Activated CD4-positive, alpha-beta T cell treated with anti-CD3 and anti-CD28 coated beads, Interleukin-2, amount 50 U/mL, for 4 hours (primary cell): ENCODE results near the gene TRAM2.

Experiments
- DNase-seq, 2 experiments: peaks; one replicate each; pipeline ENCODE4 v3.0.0-alpha.2; 2020

TRAM2 gene

GRCh38 chr6:52591832-52592231 lies 15.0 kb upstream of the TRAM2 start:
- no peak for DNase-seq

DNA sequence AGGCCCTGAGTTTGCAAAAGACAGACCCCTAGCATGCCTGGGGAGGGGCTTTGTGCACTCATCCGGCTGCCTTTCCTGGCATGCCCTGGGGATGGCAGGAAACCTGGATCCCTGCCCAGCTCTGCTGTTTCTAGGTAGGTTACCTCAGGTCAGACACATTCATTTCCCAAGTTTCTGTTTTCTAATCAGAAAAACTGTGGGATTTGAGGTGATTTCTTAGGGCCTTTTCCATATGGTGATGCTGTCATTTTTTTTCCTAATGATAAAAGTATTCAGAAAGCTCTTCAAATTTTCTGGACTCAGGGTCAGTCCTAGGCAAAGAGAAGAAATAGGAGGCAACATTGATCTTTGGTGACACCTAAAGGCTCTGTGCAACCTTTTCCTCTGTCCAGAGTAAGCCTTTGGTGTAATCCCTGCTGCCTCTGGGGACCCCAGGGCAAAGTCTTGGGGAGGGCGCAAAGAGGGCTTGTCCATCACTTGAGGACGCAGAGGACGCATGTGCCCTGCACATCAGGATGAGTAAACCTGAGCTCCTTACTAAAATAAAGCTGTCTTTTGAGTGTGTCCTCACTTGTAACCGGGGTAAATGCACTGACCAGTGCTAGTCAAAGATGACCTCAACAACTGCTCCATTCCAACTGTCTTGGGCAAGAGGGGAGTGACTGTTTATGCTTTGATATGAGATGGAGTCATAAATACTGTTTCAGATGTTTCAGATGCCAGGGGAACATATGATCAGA lies 13.5 kb upstream of the TRAM2 start:
- no peak for DNase-seq

- DNase-seq: no peak
Observed at GRCh38 chr6:52588710-52589091, 11.8 kb upstream of the TRAM2 start.

GRCh38 chr6:52588087-52588709 lies 11.3 kb upstream of the TRAM2 start:
- DNase-seq: no peak

DNA sequence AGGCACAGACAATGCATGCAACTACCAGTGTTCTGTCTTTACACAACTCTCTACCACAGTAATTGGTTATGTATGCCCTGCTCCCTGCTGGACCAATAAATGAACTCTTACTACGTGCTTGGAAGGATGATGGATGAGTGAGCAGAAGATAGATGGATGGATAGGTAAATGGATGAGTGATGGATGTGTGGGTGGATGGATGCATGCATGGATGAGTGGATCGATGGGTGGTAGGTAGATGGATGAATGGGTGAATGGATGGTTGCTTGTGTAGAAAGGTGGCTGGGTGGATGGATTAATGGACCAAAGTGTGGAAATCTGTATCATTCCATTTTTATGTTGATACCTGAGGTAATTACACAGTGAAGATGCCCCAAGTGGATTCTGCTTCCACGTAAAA lies 10.1 kb upstream of the TRAM2 start:
- DNase-seq: no peak

DNA sequence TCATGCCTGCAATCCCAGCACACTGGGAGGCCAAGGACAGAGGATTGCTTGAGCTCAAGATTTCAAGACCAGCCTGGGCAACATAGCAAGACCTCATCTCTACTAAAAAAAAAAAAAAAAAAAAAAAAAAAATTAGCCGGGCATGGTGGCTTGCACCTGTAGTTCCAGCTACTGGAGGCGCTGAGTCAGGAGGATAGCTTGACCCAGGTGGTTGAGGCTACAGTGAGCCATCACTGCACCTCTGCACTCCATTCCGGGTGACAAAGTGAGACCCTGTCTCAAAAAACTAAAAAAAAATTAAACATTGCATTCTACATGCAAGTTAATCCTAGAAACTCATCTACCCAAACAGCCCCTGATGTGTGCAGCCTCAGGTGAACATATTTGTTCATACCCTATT lies 7.3 kb upstream of the TRAM2 start:
- no peak for DNase-seq

DNA sequence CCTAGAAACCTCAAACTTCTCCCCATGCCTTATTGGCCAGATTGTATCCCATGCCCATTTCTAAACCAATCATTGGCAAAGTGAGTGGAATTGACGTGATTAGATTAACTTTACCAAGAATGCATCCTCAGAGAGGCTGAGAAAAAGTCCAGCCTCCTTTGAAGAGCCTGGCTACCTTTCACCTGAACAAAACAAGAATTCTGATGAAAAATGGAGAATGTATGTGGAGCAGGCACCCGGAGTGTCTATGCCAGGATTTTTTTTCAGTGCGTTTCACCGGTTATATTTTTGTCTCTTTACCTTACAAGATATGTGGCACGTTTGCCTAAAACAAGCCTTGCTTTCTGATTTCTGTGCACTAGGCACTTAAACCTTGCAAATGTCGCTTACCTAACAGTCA lies 6.1 kb upstream of the TRAM2 start:
- no peak for DNase-seq

DNA sequence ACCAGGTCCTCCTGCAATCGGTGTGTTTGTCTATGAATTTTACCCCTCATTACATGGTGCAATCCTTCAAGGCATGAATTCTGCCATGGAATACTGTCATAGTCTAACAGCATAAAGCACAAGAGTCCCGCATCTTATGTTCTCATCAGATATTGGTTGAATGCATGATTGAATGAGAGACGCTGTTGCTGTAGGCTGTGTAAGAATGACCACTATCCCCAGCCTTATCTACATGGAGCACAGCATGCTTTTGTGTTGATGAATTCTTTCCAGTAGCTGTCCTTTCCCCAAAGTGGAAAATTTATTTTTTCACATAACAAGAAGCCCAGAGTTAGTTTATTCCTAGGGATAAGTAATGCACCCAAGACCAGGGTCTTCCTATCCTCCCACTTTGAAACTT lies 5.6 kb upstream of the TRAM2 start:
- no peak for DNase-seq

- no peak for DNase-seq
Observed at GRCh38 chr6:52580905-52581304, 4.0 kb upstream of the TRAM2 start.

DNA sequence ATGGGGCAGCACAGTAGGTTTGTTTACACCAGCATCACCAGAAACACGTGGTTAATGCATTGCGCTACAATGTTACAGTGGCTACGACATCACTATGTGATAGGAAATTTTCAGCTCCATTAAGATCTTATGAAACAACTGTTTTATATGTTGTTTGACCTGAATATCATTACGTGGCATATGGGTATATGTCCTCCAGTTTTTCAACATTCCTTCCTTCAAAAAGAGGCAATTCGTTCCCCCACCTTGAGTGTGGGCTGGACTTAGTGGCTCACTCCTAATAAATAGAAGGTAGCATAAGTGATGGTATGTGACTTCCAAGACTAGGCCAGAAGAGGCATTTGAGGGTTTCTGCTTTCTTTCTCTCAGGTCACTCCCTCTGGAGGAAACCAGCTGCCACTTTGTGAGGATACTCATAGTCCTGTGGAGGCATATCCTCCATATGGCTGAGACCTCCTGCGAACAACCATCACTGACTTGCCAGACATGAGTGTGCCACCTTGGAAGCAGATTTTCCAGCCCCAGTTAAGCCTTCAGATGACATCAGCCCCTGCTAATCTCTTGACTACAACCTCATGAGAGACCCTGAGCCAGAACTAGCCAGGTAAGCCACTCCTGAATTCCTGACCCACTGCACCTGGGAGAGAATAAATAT lies 2.3 kb upstream of the TRAM2 start:
- no peak for DNase-seq

DNA sequence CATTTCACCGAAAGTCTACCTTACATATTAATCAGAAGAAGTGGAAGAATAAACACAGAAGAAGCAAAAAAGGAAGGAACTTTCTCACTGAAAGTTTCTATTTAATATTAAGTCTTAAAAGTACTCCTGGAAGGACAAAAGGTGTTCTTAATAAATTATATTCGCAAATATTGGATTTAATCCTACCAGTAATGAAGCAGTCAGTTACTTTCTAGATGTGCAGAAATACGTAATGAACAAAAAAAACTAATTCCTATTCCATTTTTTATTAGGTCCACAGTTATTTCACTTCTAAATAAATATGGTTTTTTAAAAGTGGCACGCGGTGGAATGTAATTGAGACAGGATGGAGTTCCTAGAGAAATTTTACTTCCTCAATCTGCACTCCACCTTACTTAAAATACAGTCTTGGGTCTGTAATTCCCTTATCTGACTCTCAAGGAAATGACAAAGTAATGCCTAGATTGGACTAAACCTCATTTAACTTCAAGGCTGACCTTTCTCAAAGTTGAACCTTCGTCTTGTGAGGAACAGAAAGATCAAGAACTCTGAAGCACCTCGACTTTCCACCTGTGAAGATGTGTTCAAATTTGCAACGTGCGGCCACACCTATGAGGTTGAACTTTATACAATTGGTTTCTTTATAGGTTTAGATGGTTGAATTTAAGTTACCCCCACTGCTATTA lies 1.1 kb upstream of the TRAM2 start:
- DNase-seq: no peak

GRCh38 chr6:52576392-52577021 lies 353 bp downstream of the TRAM2 start:
- DNase-seq: peak; percentile 31 to 45

DNA sequence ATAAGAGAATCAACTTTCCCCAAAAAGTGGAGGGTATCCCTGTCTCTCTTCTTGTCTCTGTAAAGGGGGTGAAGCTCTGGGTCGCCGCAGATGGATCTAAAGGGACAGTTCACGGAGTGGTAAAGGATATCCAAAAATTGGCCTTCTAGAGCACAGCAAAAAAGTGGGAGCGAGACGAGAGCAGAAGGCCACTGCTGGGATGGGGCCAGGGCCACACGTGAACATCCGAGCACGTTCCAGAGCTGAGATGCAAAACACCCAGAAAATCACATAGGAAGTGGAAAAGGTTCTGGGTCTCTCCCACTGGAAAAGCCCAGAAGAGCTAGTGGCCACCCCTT lies 837 bp downstream of the TRAM2 start:
- no peak for DNase-seq

DNA sequence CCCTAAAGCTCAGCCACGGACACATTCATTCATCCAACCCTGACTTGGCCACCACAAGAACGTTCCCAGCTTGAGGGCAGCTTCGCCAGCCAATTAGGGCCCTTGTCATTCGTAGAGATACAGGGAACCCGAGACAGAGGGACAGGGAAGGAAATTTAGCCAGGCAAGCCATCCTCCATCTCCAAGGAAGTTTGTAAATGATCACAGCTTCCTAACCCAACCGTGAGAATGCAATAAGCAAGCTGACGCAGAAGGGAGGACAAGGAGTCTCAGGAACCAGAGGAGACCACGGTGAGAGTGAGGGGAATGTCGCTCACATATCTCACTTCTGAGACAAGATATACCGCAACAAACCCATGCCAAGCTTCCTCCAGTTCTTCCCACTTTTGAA lies 1.4 kb downstream of the TRAM2 start:
- DNase-seq: no peak

GRCh38 chr6:52574709-52575501 lies 2.0 kb downstream of the TRAM2 start:
- DNase-seq: peak; percentile 12 to 24

GRCh38 chr6:52573295-52573694 lies 3.6 kb downstream of the TRAM2 start:
- DNase-seq: no peak

DNA sequence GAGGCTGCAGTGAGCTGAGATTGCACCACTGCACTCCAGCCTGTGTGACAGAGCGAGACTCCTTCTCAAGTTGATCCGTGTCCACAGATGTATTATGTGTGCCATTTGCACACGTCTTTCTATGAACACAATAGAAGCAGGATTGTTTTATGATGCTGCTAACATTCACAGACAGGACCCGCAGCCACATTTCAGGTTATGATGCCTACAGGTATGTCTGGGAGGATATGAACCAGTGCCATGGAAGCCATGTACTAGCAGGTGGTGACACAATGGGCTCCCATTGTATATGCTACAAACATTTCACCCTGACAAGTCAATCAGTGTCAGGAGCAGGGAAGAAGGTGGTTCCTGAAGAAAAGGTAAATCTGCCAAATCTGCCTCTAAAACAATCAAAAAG lies 4.3 kb downstream of the TRAM2 start:
- DNase-seq: no peak

GRCh38 chr6:52571099-52571755 lies 5.6 kb downstream of the TRAM2 start:
- DNase-seq: no peak

DNA sequence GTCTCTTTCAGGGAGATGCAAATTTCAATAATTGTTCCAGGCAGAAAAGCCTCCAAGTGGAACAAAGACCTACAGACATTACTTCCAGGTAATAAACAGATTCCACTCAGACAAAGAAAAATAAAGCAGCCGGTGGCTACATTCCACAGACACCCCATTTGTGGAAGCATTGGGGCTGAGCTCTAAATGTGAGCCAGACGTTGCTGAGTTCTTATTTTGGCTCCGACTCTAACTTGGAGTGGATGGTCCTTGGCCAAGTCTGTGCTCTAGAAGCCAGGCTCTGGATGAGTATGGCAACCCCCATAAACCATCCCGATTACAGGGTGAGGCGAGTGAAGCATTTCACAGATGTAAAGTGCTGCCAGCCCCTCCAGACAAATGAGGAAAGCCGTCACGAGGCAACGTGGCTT lies 6.6 kb downstream of the TRAM2 start:
- no peak for DNase-seq

DNA sequence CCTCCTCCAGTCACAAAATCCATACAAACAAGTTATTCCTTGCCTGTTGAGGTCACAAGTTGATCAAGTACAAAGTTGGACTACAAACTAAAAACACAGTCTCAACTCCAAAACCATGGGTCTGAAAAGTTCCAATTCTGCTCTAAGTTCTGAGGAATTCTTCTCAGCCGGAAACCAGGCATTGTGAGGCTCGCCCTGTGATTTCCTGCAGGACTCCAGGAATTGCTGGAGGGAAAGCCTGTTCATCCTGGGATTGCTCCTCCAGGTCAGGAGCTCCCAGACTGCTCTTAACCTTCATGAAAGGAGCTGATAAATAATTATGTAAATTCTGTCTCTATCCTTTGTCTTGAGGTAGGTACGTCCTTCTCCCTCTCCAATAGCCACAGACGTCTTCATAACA lies 8.5 kb downstream of the TRAM2 start:
- DNase-seq: no peak

DNA sequence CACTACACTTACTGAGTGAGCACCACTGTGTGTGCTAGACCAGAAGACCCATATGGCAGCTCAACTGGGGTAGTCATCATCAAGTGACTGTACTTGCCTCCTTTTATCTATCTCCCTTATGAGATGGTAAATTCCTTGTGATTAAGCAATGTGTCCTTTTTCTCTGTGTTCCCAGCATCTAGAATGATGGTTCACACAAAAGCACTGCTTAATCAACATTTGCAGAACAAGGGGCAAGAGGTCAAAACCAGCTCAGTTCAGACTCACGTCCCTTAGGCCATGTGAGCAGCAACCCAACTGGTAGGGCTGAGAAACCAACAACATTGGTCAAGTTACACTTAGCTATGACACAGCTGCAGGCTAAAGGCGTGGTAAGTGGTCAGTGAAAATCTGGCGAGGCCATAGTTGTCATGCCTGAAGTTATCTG lies 10.0 kb downstream of the TRAM2 start:
- DNase-seq: no peak

DNA sequence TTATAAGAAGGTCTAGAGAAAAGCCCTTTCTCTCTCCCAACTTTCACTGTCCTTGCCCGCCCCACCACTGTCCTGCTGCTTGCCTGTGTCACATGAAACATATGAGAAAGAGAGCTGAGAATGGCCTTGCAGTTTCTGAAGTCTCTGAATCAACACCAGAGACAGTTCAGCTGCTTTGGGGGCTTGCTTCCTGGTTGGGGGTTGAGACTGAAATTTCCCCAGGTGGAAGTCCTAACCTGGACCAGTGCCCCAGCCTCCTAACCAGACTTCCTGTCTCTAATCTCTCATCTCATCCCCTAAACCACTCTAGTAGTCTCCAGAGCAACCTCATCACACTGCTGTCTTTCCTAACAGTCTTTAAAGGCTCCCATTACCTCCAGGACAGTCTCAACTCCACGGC lies 10.7 kb downstream of the TRAM2 start:
- DNase-seq: no peak
